HCT116 (cell line): ENCODE results near the gene TBL1X.

ENCODE experiments used
- CBX3 ChIP-seq: IDR thresholded peaks from 2 replicates; pipeline ENCODE4 v1.6.1; 2012; ENCODE audit warnings: low read depth
- EZH2 ChIP-seq: fragments of 200-600 bp; sonication (generic); IDR thresholded peaks from 2 replicates; pipeline ENCODE4 v1.6.1; 2017; ENCODE audit warnings: antibody characterized with exemption, mixed run types
- EZH2phosphoT487 ChIP-seq: fragments of 200-600 bp; IDR thresholded peaks from 2 replicates; pipeline ENCODE4 v1.6.1; 2018; ENCODE audit warnings: antibody characterized with exemption, borderline replicate concordance
- JUND ChIP-seq: IDR thresholded peaks from 2 replicates; pipeline ENCODE4 v1.6.1; 2012
- POLR2A ChIP-seq: IDR thresholded peaks from 2 replicates; pipeline ENCODE4 v1.7.0; 2011; ENCODE audit warnings: borderline replicate concordance; ENCODE audit not compliant: insufficient read depth, insufficient read length; ENCODE audit errors: extremely low read depth
- ZNF274 ChIP-seq: fragments of 200-500 bp; sonication (Bioruptor generic); IDR thresholded peaks from 2 replicates; pipeline ENCODE4 v1.6.1; 2014; ENCODE audit warnings: mild to moderate bottlenecking, low read depth, low read length, inconsistent platforms
- TF ChIP-seq, protein P1 (sequence below), 3 experiments: fragments of 200-600 bp in 1 of 3; sonication (generic) in 1 of 3; IDR thresholded peaks in 2 of 3; conservative IDR thresholded peaks in 1 of 3; 2 replicates each; pipeline ENCODE4 v1.5.1; 2012 to 2017; ENCODE audit warnings: low read depth in 2 of 3, low read length in 2 of 3, antibody characterized with exemption in 1 of 3, borderline replicate concordance in 1 of 3, control low read depth in 1 of 3, mild to moderate bottlenecking in 1 of 3, mixed read lengths in 1 of 3, mixed run types in 1 of 3, moderate library complexity in 1 of 3; ENCODE audit not compliant: insufficient read depth in 1 of 3
- TF ChIP-seq, protein P2 (sequence below): IDR thresholded peaks from 2 replicates; pipeline ENCODE4 v1.6.1; 2012; ENCODE audit warnings: low read depth

DNA sequence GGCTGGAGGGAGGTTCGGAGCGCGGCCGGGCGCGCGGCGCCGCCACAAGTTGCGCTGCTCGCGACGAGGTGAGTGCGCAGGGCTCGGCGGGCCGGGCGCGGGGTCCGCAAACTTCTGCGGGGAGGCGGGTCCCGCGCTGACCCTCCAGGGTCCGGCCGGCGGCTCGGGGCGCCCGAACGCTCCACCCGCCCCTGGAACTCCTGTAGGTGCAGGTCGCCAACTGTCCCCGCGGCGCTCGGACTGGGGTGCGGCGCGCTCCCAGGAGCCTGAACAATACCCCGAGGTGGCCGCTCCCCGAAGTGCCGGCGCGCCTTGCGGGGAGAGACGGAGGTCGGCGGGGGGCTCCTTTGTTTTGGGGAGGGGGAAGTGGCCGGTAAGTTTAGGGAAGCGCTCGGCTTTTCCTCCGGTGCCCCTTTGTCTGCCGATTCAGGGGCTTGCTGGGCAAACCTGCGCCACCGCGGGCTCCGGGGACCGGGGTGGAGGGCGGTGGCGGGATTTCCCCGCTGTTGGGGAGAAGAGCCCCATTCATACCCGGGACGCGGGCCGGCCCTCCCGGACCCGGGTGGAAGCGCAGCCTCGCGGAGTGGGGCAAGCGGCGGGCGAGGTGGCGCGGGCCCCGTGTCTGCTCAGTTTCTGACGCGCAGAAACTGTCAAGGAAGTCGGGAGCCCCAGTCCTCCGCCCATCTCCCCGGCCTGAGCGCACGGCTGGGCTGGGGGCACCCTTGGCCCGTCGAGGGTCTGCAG, 694 bp downstream of the TBL1X start:
- TF ChIP-seq POLR2A (no peak), EZH2 (no peak), EZH2phosphoT487 (no peak), JUND (no peak), CBX3 (no peak), ZNF274 (no peak)
- TF ChIP-seq, protein P1, sequence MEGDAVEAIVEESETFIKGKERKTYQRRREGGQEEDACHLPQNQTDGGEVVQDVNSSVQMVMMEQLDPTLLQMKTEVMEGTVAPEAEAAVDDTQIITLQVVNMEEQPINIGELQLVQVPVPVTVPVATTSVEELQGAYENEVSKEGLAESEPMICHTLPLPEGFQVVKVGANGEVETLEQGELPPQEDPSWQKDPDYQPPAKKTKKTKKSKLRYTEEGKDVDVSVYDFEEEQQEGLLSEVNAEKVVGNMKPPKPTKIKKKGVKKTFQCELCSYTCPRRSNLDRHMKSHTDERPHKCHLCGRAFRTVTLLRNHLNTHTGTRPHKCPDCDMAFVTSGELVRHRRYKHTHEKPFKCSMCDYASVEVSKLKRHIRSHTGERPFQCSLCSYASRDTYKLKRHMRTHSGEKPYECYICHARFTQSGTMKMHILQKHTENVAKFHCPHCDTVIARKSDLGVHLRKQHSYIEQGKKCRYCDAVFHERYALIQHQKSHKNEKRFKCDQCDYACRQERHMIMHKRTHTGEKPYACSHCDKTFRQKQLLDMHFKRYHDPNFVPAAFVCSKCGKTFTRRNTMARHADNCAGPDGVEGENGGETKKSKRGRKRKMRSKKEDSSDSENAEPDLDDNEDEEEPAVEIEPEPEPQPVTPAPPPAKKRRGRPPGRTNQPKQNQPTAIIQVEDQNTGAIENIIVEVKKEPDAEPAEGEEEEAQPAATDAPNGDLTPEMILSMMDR (IDR thresholded peaks at IDR 0.05 in 2 of 3, conservative IDR thresholded peaks at IDR 0.05 in 1 of 3; ENCODE audit: borderline replicate concordance in 1 of 3, insufficient read depth in 1 of 3, low read depth in 2 of 3, low read length in 2 of 3), result no peak
- TF ChIP-seq, protein P2, sequence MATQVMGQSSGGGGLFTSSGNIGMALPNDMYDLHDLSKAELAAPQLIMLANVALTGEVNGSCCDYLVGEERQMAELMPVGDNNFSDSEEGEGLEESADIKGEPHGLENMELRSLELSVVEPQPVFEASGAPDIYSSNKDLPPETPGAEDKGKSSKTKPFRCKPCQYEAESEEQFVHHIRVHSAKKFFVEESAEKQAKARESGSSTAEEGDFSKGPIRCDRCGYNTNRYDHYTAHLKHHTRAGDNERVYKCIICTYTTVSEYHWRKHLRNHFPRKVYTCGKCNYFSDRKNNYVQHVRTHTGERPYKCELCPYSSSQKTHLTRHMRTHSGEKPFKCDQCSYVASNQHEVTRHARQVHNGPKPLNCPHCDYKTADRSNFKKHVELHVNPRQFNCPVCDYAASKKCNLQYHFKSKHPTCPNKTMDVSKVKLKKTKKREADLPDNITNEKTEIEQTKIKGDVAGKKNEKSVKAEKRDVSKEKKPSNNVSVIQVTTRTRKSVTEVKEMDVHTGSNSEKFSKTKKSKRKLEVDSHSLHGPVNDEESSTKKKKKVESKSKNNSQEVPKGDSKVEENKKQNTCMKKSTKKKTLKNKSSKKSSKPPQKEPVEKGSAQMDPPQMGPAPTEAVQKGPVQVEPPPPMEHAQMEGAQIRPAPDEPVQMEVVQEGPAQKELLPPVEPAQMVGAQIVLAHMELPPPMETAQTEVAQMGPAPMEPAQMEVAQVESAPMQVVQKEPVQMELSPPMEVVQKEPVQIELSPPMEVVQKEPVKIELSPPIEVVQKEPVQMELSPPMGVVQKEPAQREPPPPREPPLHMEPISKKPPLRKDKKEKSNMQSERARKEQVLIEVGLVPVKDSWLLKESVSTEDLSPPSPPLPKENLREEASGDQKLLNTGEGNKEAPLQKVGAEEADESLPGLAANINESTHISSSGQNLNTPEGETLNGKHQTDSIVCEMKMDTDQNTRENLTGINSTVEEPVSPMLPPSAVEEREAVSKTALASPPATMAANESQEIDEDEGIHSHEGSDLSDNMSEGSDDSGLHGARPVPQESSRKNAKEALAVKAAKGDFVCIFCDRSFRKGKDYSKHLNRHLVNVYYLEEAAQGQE, result no peak
